ENCODE data around the gene COX7A2. TPM values are rescaled to one million over a fixed set of nuclear protein-coding genes. Genes with fewer than 3 reads are reported as not detected.

The COX7A2 gene, protein sequence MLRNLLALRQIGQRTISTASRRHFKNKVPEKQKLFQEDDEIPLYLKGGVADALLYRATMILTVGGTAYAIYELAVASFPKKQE
- 184 and 213 TPM in 2 replicates for total RNA-seq

DNA sequence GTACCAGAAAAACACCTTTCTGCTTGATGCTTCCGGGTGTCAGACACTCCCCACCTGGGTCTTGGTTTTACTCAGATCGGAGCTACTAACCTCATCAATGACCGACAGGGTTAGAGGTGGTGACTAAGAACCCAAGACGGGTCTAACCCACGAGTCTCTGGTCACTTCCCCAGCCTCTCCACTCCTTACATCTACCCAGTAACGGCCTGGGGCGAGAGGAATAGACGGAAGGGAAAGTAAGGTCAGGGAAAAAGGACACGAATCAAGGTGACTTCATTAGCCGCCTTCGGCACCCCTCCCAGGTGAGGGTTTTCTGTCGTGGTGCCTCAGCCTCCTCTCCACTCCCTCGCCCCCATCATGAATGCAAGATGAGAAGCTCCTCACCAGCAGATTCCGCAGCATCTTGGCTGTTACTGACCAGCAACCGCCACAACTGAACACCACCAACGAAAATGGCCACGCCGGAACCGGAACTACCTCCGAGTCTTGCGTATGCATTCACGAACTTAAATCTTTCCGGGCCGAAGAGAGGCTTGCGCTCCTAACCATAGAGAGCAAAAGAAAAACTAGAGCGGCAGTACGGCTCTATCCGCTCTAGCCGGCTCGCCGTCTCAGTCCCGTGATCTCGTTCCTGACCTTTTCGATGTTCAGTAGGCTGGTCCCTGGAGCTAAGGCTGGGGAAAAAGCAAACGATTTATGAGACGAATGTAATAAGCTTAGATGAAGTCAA lies at the start of gene COX7A2:
Gene COX7A2, minus strand, starts transcription at position 469 of the 730 bp plus-strand sequence. Its CDS starts 67 bp downstream, at position 402.

DNA sequence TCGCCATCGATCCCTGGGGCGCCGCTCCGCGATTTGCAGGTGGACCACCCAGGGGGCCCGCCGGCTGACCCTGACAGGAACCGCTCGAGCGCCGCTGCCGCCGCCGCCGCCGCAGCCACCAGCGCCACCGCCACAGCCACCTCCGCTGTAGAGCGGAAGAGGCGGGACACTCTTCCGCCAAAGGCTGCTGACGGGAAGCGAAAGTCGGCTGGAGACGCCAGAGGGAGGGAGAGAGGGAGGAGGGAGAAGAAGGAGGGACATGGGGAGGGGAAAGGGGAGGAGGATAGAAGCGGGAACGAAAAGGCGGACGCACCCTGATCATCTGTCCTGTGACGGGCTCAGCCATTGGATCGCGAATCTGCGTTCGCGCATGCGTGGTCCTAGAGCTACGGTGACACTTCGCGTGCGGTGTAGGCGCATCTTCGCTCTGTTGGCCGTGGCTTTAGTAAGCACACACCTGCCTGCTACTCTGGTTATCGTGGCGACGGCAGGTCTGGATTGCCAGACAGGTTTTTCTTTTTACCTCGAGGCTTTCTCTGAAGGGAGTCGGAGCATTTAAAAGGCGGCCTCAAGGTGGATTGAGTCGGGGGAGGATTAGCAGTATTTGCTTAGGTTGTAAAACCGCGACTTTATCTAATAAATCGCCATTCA lies 41.2 kb upstream of the COX7A2 start, which contains the start of gene TMEM30A:
Gene TMEM30A, minus strand, starts transcription at position 161 of the 651 bp plus-strand sequence. Its CDS starts 154 bp downstream, at position 7.

DNA sequence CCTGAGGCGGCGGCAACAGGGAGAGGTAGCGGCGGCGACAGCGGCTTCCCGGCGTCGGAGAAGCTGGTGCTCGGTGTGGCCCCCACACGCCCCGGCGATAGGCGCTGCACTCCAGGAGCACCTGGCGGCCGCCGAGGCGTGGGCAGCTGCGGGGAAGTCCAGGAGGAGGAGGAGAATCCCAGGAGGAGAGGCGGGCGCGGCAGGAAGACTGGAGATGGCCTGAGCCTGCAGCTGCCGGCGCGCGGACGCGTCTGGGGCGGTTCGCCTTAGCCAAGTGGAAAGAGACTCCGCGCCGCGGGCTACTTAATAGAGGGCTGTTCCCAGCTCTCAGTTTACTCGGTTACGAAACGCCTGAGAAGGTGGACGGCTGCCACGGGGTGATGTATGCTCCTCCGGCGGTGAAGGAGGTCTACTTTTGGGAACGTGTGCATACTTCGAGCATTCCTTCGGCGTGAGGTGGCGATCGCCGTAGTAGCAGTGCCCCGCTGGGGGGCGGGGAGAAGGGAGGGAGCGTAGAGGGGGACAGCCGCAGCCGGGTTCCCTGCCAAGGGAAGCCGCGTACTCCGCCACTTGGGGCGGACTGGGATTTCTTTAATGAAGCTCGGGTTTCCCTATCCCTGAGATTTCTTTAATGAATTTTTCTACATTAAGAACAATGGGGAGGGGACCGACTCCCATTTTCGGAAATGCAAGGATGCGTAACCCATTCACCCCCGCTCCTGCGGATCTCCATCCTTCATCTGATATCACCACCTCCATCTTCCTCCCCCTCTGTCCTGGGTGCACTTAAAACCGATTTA lies 37.6 kb downstream of the COX7A2 start, which contains the start of gene COL12A1:
Gene COL12A1, minus strand, starts transcription at position 278 of the 800 bp plus-strand sequence. CDS start 3,261 bp downstream, outside the sequence.

Other genes starting within 250 kb of the COX7A2 start
- 163 and 238 TPM in 2 replicates for gene COL12A1, start 37.7 kb downstream of the COX7A2 start, total RNA-seq
- gene TMEM30A, start 41.0 kb upstream of the COX7A2 start, total RNA-seq: 183 and 301 TPM in 2 replicates
- gene FILIP1, start 250.0 kb upstream of the COX7A2 start, total RNA-seq: 0.58 and 2.5 TPM in 2 replicates